Muscle of leg (tissue), 11 donors: ENCODE measurements around the gene BUD13. TPM values are rescaled to one million over a fixed set of nuclear protein-coding genes. Genes with fewer than 3 reads are reported as not detected.

Source experiments
- DNase-seq: peaks from one replicate; pipeline ENCODE4 v3.0.0; 2013
- H3K27ac ChIP-seq: one replicate; pipeline ENCODE4 v1.5.1; 2013; ENCODE audit warnings: mild to moderate bottlenecking, low read length, control low read depth
- H3K27me3 ChIP-seq: one replicate; pipeline ENCODE4 v1.6.1; 2013; ENCODE audit warnings: low read length; ENCODE audit not compliant: control insufficient read depth, insufficient read depth
- H3K36me3 ChIP-seq: one replicate; pipeline ENCODE4 v1.6.1; 2013; ENCODE audit warnings: low read length; ENCODE audit not compliant: control insufficient read depth, insufficient read depth
- H3K4me1 ChIP-seq: one replicate; pipeline ENCODE4 v1.6.1; 2013; ENCODE audit warnings: low read length; ENCODE audit not compliant: control insufficient read depth, insufficient read depth
- H3K4me3 ChIP-seq: one replicate; pipeline ENCODE4 v1.5.1; 2013; ENCODE audit warnings: low read length, control low read depth
- H3K9me3 ChIP-seq: replicated peaks from 2 replicates; pipeline ENCODE4 v1.6.1; 2013; ENCODE audit warnings: low read depth, low read length; ENCODE audit not compliant: control insufficient read depth
- WGBS: methylation state at CpG from one replicate; pipeline ENCODE4 v1.1.5; 2013; ENCODE audit warnings: missing lambda C conversion rate; ENCODE audit not compliant: insufficient coverage; 5-methylcytosine and 5-hydroxymethylcytosine counted together
- polyA plus RNA-seq, 8 donors: library from polyadenylated mRNA; unstranded; fragments of 120-200 nt; gene quantifications; one replicate each; pipeline versions ENCODE4 v1.2.1 to v1.2.3, GENCODE V29; 2013; ENCODE audit warnings: inconsistent platforms in 1 of 8, low replicate concordance in 1 of 8; ENCODE audit not compliant: insufficient read length in 8 of 8, insufficient read depth in 1 of 8
- total RNA-seq: library from RNA; stranded (reverse); fragments of 120-200 nt; gene quantifications from one replicate; pipeline ENCODE4 v1.2.4, GENCODE V29; 2013

BUD13 gene
- total and polyA plus RNA-seq, 9 donors: 17.6 to 23.7 (median 19.2) TPM

GRCh38 chr11:116787436-116787785 is 14.6 kb upstream of the BUD13 start:
- Histone ChIP-seq H3K27ac (peak overlapping the region; percentile 55), H3K36me3 (peaks cover 40% of the 10 kb centered on the region), H3K9me3 (no peaks in the 10 kb centered on the region), H3K4me3 (peak overlapping the region; percentile 88), H3K27me3 (no peaks in the 10 kb centered on the region), H3K4me1 (peaks cover 20% of the 10 kb centered on the region)
- DNase-seq: no peak
- WGBS: 1% methylated on average over 13 of the region's 15 CpGs

GRCh38 chr11:116786966-116787365 is 14.2 kb upstream of the BUD13 start:
- WGBS: no CpG with 5 or more reads among the region's 5 CpGs
- no peak for DNase-seq
- Histone ChIP-seq H3K4me3 (peak overlapping the region; percentile 88), H3K27me3 (no peaks in the 10 kb centered on the region), H3K4me1 (peaks cover 20% of the 10 kb centered on the region), H3K9me3 (no peaks in the 10 kb centered on the region), H3K27ac (peak overlapping the region; percentile 55), H3K36me3 (peaks cover 43% of the 10 kb centered on the region)

GRCh38 chr11:116786326-116786725 is 13.5 kb upstream of the BUD13 start:
- 94% methylated on average over 2 of the region's 2 CpGs for whole genome bisulfite sequencing
- Histone ChIP-seq H3K27ac (no peak overlapping the region), H3K36me3 (peaks cover 44% of the 10 kb centered on the region), H3K27me3 (no peaks in the 10 kb centered on the region), H3K4me3 (no peak overlapping the region), H3K4me1 (peaks cover 17% of the 10 kb centered on the region), H3K9me3 (no peaks in the 10 kb centered on the region)
- no peak for DNase-seq

GRCh38 chr11:116782728-116783127 is 9.9 kb upstream of the BUD13 start:
- DNase-seq: no peak
- 93% methylated on average over 3 of the region's 4 CpGs for WGBS
- H3K36me3 ChIP-seq: peaks cover 63% of the 10 kb centered on the region

GRCh38 chr11:116778556-116778955 is 5.8 kb upstream of the BUD13 start:
- H3K27me3 ChIP-seq: no peaks in the 10 kb centered on the region
- no peaks in the 10 kb centered on the region for H3K9me3 ChIP-seq
- peaks cover 47% of the 10 kb centered on the region for H3K36me3 ChIP-seq
- H3K27ac ChIP-seq: no peak overlapping the region
- WGBS: 98% methylated on average over 4 of the region's 4 CpGs
- DNase-seq: no peak
- no peak overlapping the region for H3K4me3 ChIP-seq
- no peaks in the 10 kb centered on the region for H3K4me1 ChIP-seq

More at GRCh38 chr11:116782728-116783127, 9.9 kb upstream of the BUD13 start:
- Histone ChIP-seq H3K4me1 (peaks cover 7% of the 10 kb centered on the region), H3K9me3 (no peaks in the 10 kb centered on the region), H3K27me3 (no peaks in the 10 kb centered on the region), H3K27ac (no peak overlapping the region), H3K4me3 (no peak overlapping the region)

- Histone ChIP-seq H3K27me3 (no peaks in the 10 kb centered on the region), H3K9me3 (no peaks in the 10 kb centered on the region), H3K36me3 (peaks cover 34% of the 10 kb centered on the region), H3K27ac (no peak overlapping the region), H3K4me1 (peaks cover 3% of the 10 kb centered on the region), H3K4me3 (no peak overlapping the region)
- DNase-seq: no peak
- 84% methylated on average over 6 of the region's 7 CpGs for WGBS
These were observed 4.3 kb upstream of the BUD13 start for GRCh38 chr11:116777056-116777455.

- no peaks in the 10 kb centered on the region for H3K27me3 ChIP-seq
- H3K27ac ChIP-seq: no peak overlapping the region
- H3K36me3 ChIP-seq: peaks cover 32% of the 10 kb centered on the region
- H3K9me3 ChIP-seq: no peaks in the 10 kb centered on the region
- no peak for DNase-seq
- H3K4me3 ChIP-seq: no peak overlapping the region
- peaks cover 8% of the 10 kb centered on the region for H3K4me1 ChIP-seq
These were observed 3.8 kb upstream of the BUD13 start for GRCh38 chr11:116776522-116776984.

- H3K27ac ChIP-seq: no peak overlapping the region
- no peak overlapping the region for H3K4me3 ChIP-seq
- 84% methylated on average over 4 of the region's 5 CpGs for WGBS
- no peak for DNase-seq
- H3K36me3 ChIP-seq: peaks cover 32% of the 10 kb centered on the region
- H3K9me3 ChIP-seq: no peaks in the 10 kb centered on the region
- no peaks in the 10 kb centered on the region for H3K27me3 ChIP-seq
- H3K4me1 ChIP-seq: peaks cover 11% of the 10 kb centered on the region
These were observed 3.2 kb upstream of the BUD13 start for GRCh38 chr11:116775975-116776374.

- Histone ChIP-seq H3K9me3 (no peaks in the 10 kb centered on the region), H3K4me3 (no peak overlapping the region), H3K4me1 (peaks cover 13% of the 10 kb centered on the region), H3K27ac (no peak overlapping the region), H3K36me3 (peaks cover 29% of the 10 kb centered on the region), H3K27me3 (no peaks in the 10 kb centered on the region)
- DNase-seq: no peak
- 74% methylated on average over 4 of the region's 5 CpGs for WGBS
These were observed 1.9 kb upstream of the BUD13 start for GRCh38 chr11:116774661-116775060.

- Histone ChIP-seq H3K4me1 (peaks cover 13% of the 10 kb centered on the region), H3K36me3 (peaks cover 19% of the 10 kb centered on the region), H3K9me3 (no peaks in the 10 kb centered on the region), H3K4me3 (peak overlapping the region; percentile 99), H3K27me3 (no peaks in the 10 kb centered on the region), H3K27ac (peak overlapping the region; percentile 95)
- no peak for DNase-seq
- 2% methylated on average over 14 of the region's 25 CpGs for WGBS
These were observed 663 bp upstream of the BUD13 start for GRCh38 chr11:116773203-116774097.
